ENCODE measurements around the gene RIC8A.

The RIC8A gene

DNA sequence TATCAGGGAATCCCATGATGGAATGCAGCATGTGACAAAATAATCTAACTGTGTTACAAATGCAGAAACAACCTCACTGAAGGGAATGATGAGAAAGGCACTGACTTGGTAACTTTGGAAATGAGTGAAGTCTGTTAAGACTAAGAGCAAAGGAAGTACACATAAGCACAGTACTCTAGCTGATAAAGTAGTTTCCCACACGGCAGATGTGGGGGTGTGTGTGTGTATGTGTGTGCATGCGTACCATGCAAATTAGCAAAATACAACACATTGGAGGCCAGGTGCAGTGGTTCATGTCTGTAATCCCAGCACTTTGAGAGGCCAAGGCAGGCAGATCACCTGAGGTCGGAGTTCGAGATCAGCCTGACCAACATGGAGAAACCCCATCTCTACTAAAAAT, 54.1 kb downstream of the RIC8A start:
- H3K4me3 ChIP-seq = no peak overlapping the region
- H3K27ac ChIP-seq = no peak overlapping the region

Measured in skin epidermis (tissue), 12 donors.